SJSA1 (cell line): ENCODE results near the gene ABI3. TPM values are rescaled to one million over a fixed set of nuclear protein-coding genes. Genes with fewer than 3 reads are reported as not detected.
A peak's percentile ranks its signal among the peaks of the same experiment; 100 is the strongest.

Source experiments
- DNase-seq, 2 experiments: peaks; one replicate each; pipeline ENCODE4 v3.0.0-alpha.2; 2015 to 2020; ENCODE audit warnings: low spot score in 2 of 2, low read depth in 1 of 2
- H3K27ac ChIP-seq: fragments of 250-450 bp; sonication (Bioruptor Pico); 2 replicates; pipeline ENCODE4 v1.5.1; 2020; ENCODE audit warnings: mild to moderate bottlenecking, moderate library complexity
- H3K27me3 ChIP-seq: fragments of 250-450 bp; sonication (Bioruptor Pico); replicated peaks from 2 replicates; pipeline ENCODE4 v1.5.1; 2020; ENCODE audit warnings: mild to moderate bottlenecking, moderate library complexity
- H3K36me3 ChIP-seq: fragments of 250-450 bp; sonication (Bioruptor Pico); 2 replicates; pipeline ENCODE4 v1.5.1; 2020; ENCODE audit warnings: mild to moderate bottlenecking
- H3K4me1 ChIP-seq: fragments of 250-450 bp; sonication (Bioruptor Pico); replicated peaks from 2 replicates; pipeline ENCODE4 v1.6.1; 2021; ENCODE audit warnings: mild to moderate bottlenecking
- H3K4me3 ChIP-seq: fragments of 250-450 bp; sonication (Bioruptor Pico); 2 replicates; pipeline ENCODE4 v1.5.1; 2020; ENCODE audit warnings: mild to moderate bottlenecking
- H3K9me3 ChIP-seq: fragments of 250-450 bp; sonication (Bioruptor Pico); replicated peaks from 2 replicates; pipeline ENCODE4 v1.5.1; 2020; ENCODE audit warnings: mild to moderate bottlenecking
- total RNA-seq: library from RNA; depleted of rRNA; stranded (reverse); fragments of >200 nt; shearing (Covaris generic); gene quantifications from 2 replicates; pipeline ENCODE4 v1.2.3, GENCODE V29; 2014

Gene ABI3
- total RNA-seq, 1 experiment from 2014 or later = not detected

DNA sequence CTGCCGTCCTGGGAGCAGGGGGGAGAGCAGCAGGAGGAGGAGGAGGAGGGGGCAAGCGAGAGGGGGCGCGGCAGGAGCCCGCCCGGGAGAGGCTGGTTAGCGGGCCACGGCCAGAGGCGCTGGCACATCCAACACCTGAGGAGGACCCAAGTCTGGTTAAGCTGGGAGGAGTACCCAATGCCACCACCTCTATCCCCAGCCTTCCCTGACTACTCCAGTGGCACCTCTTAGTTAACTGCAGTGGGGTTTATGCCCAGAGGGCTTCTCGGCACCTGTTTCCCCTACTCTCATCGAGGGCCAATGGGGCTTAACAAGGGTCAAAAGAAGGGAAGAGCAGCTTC is 14.5 kb downstream of the ABI3 start:
- H3K4me3 ChIP-seq = no peak overlapping the region
- peaks cover 17% of the 10 kb centered on the region for H3K27me3 ChIP-seq
- no peaks in the 10 kb centered on the region for H3K36me3 ChIP-seq
- no peaks in the 10 kb centered on the region for H3K9me3 ChIP-seq
- no peak overlapping the region for H3K27ac ChIP-seq
- H3K4me1 ChIP-seq = peaks cover under 1% of the 10 kb centered on the region; the same call in 1 of the 2 replicates
- DNase-seq = no peak

- Histone ChIP-seq H3K4me1 (peaks cover 6% of the 10 kb centered on the region), H3K36me3 (no peaks in the 10 kb centered on the region), H3K4me3 (no peak overlapping the region), H3K27ac (no peak overlapping the region), H3K9me3 (no peaks in the 10 kb centered on the region), H3K27me3 (peaks cover 17% of the 10 kb centered on the region)
- DNase-seq = no peak
These were observed 15.2 kb downstream of the ABI3 start for GRCh38 chr17:49225554-49226236.

DNA sequence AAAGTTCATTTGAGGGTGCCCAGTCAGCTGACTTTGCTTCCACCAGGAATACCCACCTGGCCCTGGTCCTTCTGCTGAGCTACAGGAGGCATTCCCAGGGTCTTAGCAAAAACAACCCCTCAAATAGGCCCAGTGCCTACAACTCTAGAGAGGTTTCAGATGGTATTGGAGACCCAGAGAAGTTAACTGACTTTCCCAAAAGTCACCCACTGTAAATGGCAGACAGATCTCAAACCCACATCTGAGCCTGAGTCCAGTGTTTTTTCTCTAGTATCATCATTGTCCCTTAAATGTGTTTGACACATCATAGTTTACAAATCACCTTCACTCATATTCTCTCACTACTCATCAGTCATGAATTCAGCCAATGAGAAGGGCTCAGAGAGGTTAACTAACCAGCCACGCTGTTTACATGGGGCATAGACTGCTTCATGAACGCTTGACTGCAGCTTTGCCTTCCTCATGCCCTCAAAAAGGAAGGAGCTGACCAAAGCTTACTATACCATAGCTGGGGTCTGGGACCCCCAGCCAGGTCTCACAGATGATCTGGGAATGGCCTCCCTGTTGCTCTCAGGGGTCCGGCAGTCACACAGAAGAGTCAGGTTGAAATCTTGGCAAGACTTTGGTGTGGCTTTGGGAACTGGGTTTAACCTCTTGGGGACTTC is 16.4 kb downstream of the ABI3 start:
- no peak overlapping the region for H3K4me3 ChIP-seq
- H3K27me3 ChIP-seq = peaks cover 15% of the 10 kb centered on the region
- H3K4me1 ChIP-seq = peaks cover 11% of the 10 kb centered on the region
- H3K9me3 ChIP-seq = no peaks in the 10 kb centered on the region
- H3K27ac ChIP-seq = no peak overlapping the region
- H3K36me3 ChIP-seq = no peaks in the 10 kb centered on the region
- no peak for DNase-seq

DNA sequence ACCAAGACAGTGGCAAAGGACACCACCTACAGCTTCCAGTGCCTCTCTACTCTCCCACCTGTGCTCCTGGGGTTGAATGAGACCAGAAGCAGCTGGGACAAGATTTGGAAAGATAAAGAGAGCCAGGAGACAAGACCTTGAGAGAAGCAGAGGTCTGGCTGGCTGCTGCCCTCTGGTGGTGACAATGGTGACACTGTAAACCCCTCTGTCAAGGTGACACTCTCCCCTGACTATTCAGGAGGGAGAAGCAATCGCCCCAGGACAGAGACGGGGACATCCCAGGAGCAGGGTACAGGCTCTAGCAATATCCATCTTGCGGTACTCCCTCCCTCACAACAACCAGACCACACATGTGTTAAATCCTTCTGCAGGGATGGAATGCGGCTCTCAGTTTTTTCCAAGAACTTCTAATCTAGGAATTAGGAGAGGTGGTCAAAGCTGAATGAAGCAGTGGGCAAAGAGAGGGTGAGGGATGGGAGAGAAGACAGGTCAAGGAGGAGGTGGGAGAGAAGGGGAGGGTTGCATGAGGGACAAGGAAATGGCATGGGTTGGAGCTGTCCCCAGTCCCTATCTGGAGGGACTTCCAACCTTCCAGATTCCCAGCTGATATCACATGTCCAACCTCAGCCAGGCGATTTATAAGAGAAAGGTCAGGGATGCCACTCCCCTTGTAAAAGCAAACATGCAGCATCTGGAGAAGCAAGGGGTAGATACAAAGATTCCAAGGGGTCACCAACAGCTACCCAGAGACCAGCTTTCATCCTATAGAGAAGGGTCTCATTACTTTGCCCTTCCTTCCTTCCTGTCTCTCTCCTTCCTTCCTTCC is 17.1 kb downstream of the ABI3 start:
- peak; percentile 57 to 81 for DNase-seq
- Histone ChIP-seq H3K4me3 (no peak overlapping the region), H3K4me1 (peaks cover 11% of the 10 kb centered on the region), H3K27ac (no peak overlapping the region), H3K27me3 (peaks cover 15% of the 10 kb centered on the region), H3K9me3 (no peaks in the 10 kb centered on the region), H3K36me3 (no peaks in the 10 kb centered on the region)

DNA sequence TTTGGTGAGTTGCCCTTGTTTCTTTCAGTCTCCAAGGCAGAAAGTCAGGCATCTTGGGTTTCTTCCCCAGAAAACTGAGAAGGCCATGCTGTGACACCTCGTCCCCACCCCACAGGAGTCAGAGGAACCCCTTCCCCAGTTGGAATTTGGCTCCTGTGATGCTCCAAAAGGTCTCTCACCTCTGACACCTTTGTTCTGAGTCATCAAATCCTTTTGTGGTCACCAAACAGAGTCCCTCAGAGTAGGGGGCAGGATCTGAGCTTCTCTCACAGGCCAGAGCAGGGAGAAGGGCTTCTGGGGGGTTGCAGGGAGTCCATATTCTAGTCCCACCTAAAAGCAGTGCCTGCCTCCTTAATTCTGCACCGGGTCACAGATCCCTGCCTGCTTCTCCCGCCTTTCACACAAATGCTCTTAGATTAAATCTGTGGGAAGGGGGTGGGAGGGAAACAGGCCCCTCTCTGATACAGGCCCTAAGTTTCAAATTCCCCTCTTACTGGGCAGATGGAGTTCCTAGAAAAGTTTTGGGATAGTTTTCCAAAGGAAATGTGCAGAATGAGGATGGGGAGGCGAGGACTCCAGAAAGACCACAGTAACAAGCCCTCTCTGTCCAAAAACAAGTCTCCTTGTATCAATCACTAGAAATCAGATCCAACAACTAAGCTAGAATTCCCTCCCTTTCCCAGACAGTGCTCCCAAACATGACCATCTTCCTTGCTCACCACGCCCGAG is 18.7 kb downstream of the ABI3 start:
- DNase-seq = no peak
- H3K4me3 ChIP-seq = no peak overlapping the region

DNA sequence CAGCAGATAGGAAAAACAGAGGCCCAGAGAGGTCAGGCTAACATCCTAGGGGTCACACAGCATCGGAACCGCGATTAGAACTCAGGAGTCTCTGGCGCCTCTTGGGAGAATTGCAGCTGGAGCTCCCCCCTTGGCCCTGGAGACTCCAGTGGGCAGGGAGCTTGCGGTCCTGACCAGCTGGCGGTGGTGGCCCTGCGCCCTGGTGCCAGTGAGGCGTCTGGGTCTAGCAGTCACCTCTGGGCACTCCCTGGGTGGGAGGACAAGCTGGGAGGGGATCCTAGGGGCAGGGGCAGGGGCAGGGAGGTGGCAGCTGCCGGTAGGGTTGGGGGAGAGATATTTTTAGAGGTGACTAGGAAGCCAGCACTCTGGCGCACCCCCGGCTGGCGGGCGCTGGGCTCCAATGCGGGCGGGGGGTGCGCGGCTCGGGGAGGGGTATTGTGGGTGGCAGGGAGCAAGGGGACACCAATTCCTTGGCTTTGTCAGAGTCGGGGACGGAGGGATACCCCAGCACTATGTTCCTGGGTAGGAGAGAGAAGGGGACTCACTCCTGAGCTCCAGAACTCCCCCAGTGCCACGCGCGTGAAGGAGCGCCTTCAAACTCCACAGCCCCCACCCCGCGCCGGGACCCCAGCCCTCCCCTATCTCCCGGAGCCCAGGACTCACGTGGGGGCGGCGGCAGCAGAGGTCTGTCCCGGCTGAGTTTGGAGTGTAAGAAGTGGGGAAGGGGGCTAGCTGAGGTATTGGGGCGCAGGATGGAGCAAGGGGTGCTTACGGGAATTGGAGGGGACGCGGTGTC is 19.5 kb downstream of the ABI3 start:
- Histone ChIP-seq H3K4me3 (peak overlapping the region; percentile 44), H3K36me3 (no peaks in the 10 kb centered on the region), H3K27me3 (peaks cover 7% of the 10 kb centered on the region), H3K27ac (no peak overlapping the region), H3K4me1 (peaks cover 11% of the 10 kb centered on the region), H3K9me3 (no peaks in the 10 kb centered on the region)
- no peak for DNase-seq

More for the DNA sequence above, 18.7 kb downstream of the ABI3 start:
- H3K36me3 ChIP-seq = no peaks in the 10 kb centered on the region
- no peak overlapping the region for H3K27ac ChIP-seq
- H3K9me3 ChIP-seq = no peaks in the 10 kb centered on the region
- peaks cover 11% of the 10 kb centered on the region for H3K4me1 ChIP-seq
- peaks cover 12% of the 10 kb centered on the region for H3K27me3 ChIP-seq

- Histone ChIP-seq H3K4me3 (peak within 1 kb of the TSS; percentile 44), H3K27me3 (peaks cover 4% of the 10 kb centered on the region), H3K4me1 (peaks cover 11% of the 10 kb centered on the region), H3K27ac (no peak within 1 kb of the TSS), H3K9me3 (no peaks in the 10 kb centered on the region), H3K36me3 (no peaks in the 10 kb centered on the region)
- peak; percentile 88 to 91 for DNase-seq
These were observed 20.4 kb downstream of the ABI3 start, which contains the start of gene PHOSPHO1 for GRCh38 chr17:49230636-49231562. PHOSPHO1 (minus strand) TSS chr17:49230787; CDS start chr17:49226691, 4,096 bp downstream.

GRCh38 chr17:49231563-49231894 is 21.0 kb downstream of the ABI3 start:
- H3K27me3 ChIP-seq = peaks cover 9% of the 10 kb centered on the region
- no peak for DNase-seq
- no peaks in the 10 kb centered on the region for H3K36me3 ChIP-seq
- no peak overlapping the region for H3K4me3 ChIP-seq
- H3K9me3 ChIP-seq = no peaks in the 10 kb centered on the region
- H3K4me1 ChIP-seq = peaks cover 11% of the 10 kb centered on the region
- H3K27ac ChIP-seq = no peak overlapping the region

GRCh38 chr17:49234509-49235080 is 24.1 kb downstream of the ABI3 start:
- H3K9me3 ChIP-seq = no peaks in the 10 kb centered on the region
- H3K4me1 ChIP-seq = peaks cover 11% of the 10 kb centered on the region
- no peaks in the 10 kb centered on the region for H3K36me3 ChIP-seq
- H3K4me3 ChIP-seq = no peak overlapping the region
- H3K27ac ChIP-seq = no peak overlapping the region
- H3K27me3 ChIP-seq = peaks cover 14% of the 10 kb centered on the region
- no peak for DNase-seq

- peaks cover 4% of the 10 kb centered on the region for H3K4me1 ChIP-seq
- 0 out of 2 replicates have a peak, but pooled peaks cover 3% of the 10 kb centered on the region for H3K9me3 ChIP-seq
- H3K27me3 ChIP-seq = 0 out of 2 replicates have a peak, but pooled peaks cover 10% of the 10 kb centered on the region
- H3K4me3 ChIP-seq = no peak overlapping the region
- no peaks in the 10 kb centered on the region for H3K36me3 ChIP-seq
- DNase-seq = no peak
- no peak overlapping the region for H3K27ac ChIP-seq
These were observed 25.4 kb downstream of the ABI3 start for GRCh38 chr17:49235896-49236295.

- no peak for DNase-seq
- Histone ChIP-seq H3K36me3 (no peaks in the 10 kb centered on the region), H3K4me3 (no peak overlapping the region), H3K27ac (no peak overlapping the region), H3K4me1 (no peaks in the 10 kb centered on the region), H3K27me3 (0 out of 2 replicates have a peak, but pooled peaks cover 10% of the 10 kb centered on the region), H3K9me3 (0 out of 2 replicates have a peak, but pooled peaks cover 3% of the 10 kb centered on the region)
These were observed 29.5 kb downstream of the ABI3 start for GRCh38 chr17:49239963-49240362.

DNA sequence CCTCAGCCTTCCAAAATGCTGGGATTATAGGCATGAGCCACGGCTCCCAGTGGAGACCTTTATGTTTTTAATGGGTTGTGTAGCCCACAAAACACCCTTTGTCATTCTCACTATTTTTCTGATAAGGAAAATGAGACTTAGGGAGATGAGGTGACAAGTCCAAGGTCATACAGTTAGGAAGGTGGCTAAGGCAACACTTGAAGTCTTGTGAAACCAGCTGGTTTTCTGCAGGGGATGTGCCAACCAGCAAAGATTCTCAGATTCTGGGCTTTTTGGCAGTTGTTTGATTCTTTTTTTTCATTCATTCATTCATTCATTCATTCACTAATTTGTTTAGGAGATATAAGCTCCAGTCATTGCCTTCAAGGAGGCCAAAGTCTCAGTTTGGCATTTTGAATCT is 30.1 kb downstream of the ABI3 start:
- H3K4me1 ChIP-seq = no peaks in the 10 kb centered on the region
- H3K9me3 ChIP-seq = 0 out of 2 replicates have a peak, but pooled peaks cover 3% of the 10 kb centered on the region
- DNase-seq = no peak

More for the DNA sequence above, 30.1 kb downstream of the ABI3 start:
- Histone ChIP-seq H3K27me3 (0 out of 2 replicates have a peak, but pooled peaks cover 10% of the 10 kb centered on the region), H3K36me3 (no peaks in the 10 kb centered on the region), H3K27ac (no peak overlapping the region), H3K4me3 (no peak overlapping the region)
